KMS-11 (cell line): ENCODE data around the gene SCAI.

Source experiments
- H2AFZ ChIP-seq: fragments of 200-600 bp; sonication (generic); 2 replicates; pipeline ENCODE4 v1.6.1; 2016; ENCODE audit warnings: antibody characterized with exemption, mixed run types, low read depth
- H3K27ac ChIP-seq: fragments of 200-600 bp; sonication (generic); 2 replicates; pipeline ENCODE4 v1.6.1; 2016; ENCODE audit warnings: mild to moderate bottlenecking, mixed run types
- H3K27me3 ChIP-seq: fragments of 200-600 bp; sonication (generic); 2 replicates; pipeline ENCODE4 v1.6.1; 2017; ENCODE audit warnings: mild to moderate bottlenecking, low read depth, mixed run types, moderate library complexity; ENCODE audit not compliant: insufficient read depth
- H3K36me3 ChIP-seq: fragments of 200-600 bp; sonication (generic); 2 replicates; pipeline ENCODE4 v1.6.1; 2017; ENCODE audit warnings: mild to moderate bottlenecking, mixed run types; ENCODE audit not compliant: insufficient read depth
- H3K4me1 ChIP-seq: fragments of 200-600 bp; sonication (generic); 2 replicates; pipeline ENCODE4 v1.6.1; 2016; ENCODE audit warnings: mild to moderate bottlenecking, low read depth, mixed run types; ENCODE audit not compliant: poor library complexity, severe bottlenecking
- H3K4me2 ChIP-seq: fragments of 200-600 bp; sonication (generic); 2 replicates; pipeline ENCODE4 v1.7.0; 2016; ENCODE audit warnings: mild to moderate bottlenecking, mixed run types
- H3K4me3 ChIP-seq: fragments of 200-600 bp; sonication (generic); IDR thresholded peaks from 2 replicates; pipeline ENCODE4 v1.6.1; 2017; ENCODE audit warnings: low read depth, low read length, mixed read lengths; ENCODE audit not compliant: insufficient read depth
- H3K79me2 ChIP-seq: fragments of 200-600 bp; sonication (generic); 2 replicates; pipeline ENCODE4 v1.6.1; 2016; ENCODE audit warnings: low read depth, mixed run types; ENCODE audit not compliant: insufficient read depth
- H3K9ac ChIP-seq: fragments of 200-600 bp; sonication (generic); 2 replicates; pipeline ENCODE4 v1.6.1; 2016; ENCODE audit warnings: mild to moderate bottlenecking, mixed run types
- H4K20me1 ChIP-seq: fragments of 200-600 bp; sonication (generic); 2 replicates; pipeline ENCODE4 v1.6.1; 2016; ENCODE audit warnings: mild to moderate bottlenecking, mixed run types; ENCODE audit not compliant: insufficient read depth
- TF ChIP-seq, protein P1 (sequence below): fragments of 200-600 bp; sonication (generic); conservative IDR thresholded peaks from 2 replicates; pipeline ENCODE4 v1.6.1; 2017; ENCODE audit warnings: low read depth, mild to moderate bottlenecking, antibody characterized with exemption, low read length, moderate library complexity, mixed read lengths

The SCAI gene

DNA sequence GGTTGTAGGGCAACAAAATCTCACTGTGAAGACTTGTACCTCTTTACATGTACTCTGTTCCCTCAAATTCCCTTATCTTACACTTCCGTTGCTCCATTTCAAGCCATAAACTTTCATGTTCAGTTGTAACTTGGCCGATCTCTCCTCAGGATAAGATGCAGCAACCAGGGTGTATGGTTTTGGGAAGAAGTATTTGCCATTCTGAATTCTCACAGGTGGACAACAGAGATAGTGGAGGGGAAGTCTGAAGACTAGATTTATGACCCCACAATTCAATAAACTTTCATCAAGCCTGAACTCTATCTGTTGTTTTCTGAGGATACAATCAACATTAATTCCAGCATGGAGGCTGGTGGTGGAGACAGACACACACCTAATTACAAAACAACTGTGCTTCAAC lies 229.9 kb downstream of the SCAI start:
- Histone ChIP-seq H2AFZ (no peak overlapping the region), H3K27ac (no peak overlapping the region), H3K4me1 (no peaks in the 10 kb centered on the region), H3K9ac (no peak overlapping the region), H3K4me2 (no peak overlapping the region), H3K79me2 (no peaks in the 10 kb centered on the region), H4K20me1 (no peaks in the 10 kb centered on the region), H3K4me3 (no peak overlapping the region), H3K36me3 (no peaks in the 10 kb centered on the region), H3K27me3 (no peaks in the 10 kb centered on the region)
- TF ChIP-seq, protein P1, sequence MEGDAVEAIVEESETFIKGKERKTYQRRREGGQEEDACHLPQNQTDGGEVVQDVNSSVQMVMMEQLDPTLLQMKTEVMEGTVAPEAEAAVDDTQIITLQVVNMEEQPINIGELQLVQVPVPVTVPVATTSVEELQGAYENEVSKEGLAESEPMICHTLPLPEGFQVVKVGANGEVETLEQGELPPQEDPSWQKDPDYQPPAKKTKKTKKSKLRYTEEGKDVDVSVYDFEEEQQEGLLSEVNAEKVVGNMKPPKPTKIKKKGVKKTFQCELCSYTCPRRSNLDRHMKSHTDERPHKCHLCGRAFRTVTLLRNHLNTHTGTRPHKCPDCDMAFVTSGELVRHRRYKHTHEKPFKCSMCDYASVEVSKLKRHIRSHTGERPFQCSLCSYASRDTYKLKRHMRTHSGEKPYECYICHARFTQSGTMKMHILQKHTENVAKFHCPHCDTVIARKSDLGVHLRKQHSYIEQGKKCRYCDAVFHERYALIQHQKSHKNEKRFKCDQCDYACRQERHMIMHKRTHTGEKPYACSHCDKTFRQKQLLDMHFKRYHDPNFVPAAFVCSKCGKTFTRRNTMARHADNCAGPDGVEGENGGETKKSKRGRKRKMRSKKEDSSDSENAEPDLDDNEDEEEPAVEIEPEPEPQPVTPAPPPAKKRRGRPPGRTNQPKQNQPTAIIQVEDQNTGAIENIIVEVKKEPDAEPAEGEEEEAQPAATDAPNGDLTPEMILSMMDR = no peak

DNA sequence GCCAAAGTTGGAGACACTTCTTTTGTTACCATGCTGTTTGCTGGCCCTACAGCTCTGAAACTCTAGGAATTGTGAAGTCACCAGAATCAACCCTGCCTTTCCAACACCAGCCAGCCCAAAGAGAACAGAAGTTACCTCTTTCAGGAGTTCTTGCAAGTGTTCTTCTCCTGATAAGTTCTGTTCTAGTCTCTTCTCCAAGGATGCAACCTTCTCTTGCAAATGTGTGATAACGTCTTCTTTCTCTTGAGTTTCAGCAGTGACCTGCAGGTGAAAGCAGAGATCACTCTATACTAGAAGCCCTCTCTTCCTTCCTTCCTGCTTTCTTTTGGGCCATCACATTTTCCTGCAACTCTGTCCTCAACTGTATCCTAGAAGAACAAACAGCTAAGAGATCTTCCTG lies 231.6 kb downstream of the SCAI start:
- Histone ChIP-seq H3K36me3 (no peaks in the 10 kb centered on the region), H3K27me3 (no peaks in the 10 kb centered on the region), H3K9ac (no peak overlapping the region), H3K79me2 (no peaks in the 10 kb centered on the region), H3K4me1 (no peaks in the 10 kb centered on the region), H2AFZ (no peak overlapping the region), H3K4me3 (no peak overlapping the region), H4K20me1 (no peaks in the 10 kb centered on the region), H3K27ac (no peak overlapping the region), H3K4me2 (no peak overlapping the region)
- TF ChIP-seq, protein P1 = no peak

DNA sequence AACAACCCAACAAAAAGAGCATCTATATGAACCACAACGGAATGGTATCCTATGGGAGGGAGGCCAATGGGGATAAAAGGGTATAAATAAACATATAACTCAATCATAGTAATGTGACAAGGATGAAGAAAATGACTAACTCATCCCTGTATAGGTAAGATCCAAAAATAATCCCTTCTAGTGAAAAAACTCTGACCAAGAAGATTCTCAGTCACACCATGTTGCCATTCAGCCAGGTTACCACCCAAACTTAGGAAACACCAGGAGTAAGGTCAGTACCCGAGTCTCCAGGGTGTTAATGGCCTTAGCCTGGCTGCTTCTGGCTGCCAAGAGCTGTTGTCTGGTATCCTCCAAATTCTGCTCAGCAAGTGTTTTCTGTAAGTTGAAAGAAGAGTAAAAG lies 235.2 kb downstream of the SCAI start:
- H3K36me3 ChIP-seq = no peaks in the 10 kb centered on the region
- no peak overlapping the region for H3K27ac ChIP-seq
- H3K4me3 ChIP-seq = no peak overlapping the region
- H3K79me2 ChIP-seq = no peaks in the 10 kb centered on the region
- no peaks in the 10 kb centered on the region for H3K4me1 ChIP-seq
- no peak overlapping the region for H3K4me2 ChIP-seq
- H2AFZ ChIP-seq = no peak overlapping the region
- no peaks in the 10 kb centered on the region for H3K27me3 ChIP-seq
- TF ChIP-seq, protein P1 = no peak
- no peaks in the 10 kb centered on the region for H4K20me1 ChIP-seq
- H3K9ac ChIP-seq = no peak overlapping the region

DNA sequence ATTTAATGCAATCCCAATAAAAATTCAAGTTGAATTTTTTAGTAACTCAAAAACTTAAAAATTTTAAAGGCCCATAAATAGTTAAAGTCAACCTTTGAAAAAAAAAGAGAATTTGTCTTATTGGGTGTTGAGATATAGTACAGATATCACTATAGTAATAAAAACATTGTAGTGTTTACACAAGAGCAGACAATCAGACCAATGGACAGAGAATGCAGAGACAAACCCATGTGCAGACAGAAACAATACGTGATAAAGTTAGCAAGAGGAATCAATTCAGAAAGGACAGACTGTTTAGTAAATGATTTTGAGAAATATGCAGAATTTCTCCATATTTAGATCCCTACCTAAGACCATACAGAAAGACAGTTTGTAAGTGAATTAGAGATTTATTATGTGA lies 236.4 kb downstream of the SCAI start:
- Histone ChIP-seq H2AFZ (no peak overlapping the region), H3K27ac (no peak overlapping the region), H4K20me1 (no peaks in the 10 kb centered on the region), H3K79me2 (no peaks in the 10 kb centered on the region), H3K4me1 (no peaks in the 10 kb centered on the region), H3K9ac (no peak overlapping the region), H3K4me2 (no peak overlapping the region), H3K36me3 (no peaks in the 10 kb centered on the region), H3K27me3 (no peaks in the 10 kb centered on the region), H3K4me3 (no peak overlapping the region)
- TF ChIP-seq, protein P1 = no peak

DNA sequence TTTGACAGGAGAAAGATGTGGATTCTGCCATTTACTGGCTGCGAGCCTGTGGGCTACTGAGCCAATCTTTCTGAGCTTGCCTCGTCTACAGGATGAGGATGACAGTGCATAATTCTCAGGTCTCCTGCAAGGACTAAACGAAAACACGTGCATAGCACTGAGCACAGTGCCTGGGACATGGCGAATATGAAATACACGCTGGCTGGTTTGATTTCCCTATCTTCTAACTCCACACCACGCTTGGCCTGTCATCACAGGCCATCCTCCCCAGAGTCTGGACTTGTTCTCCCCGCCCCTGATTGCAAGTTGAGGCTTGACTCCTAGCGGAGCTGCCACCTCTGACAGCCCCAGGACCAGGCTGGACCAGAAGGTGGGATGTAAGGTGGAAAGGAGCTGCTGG lies 243.5 kb downstream of the SCAI start:
- Histone ChIP-seq H3K36me3 (no peaks in the 10 kb centered on the region), H3K9ac (no peak overlapping the region), H3K27ac (no peak overlapping the region), H3K79me2 (no peaks in the 10 kb centered on the region), H3K4me3 (no peak overlapping the region), H4K20me1 (no peaks in the 10 kb centered on the region), H3K27me3 (no peaks in the 10 kb centered on the region), H2AFZ (no peak overlapping the region), H3K4me1 (no peaks in the 10 kb centered on the region), H3K4me2 (no peak overlapping the region)
- TF ChIP-seq, protein P1 = no peak
